CD4-positive, alpha-beta T cell (primary cell): ENCODE results near the gene NTRK1. TPM values are rescaled to one million over a fixed set of nuclear protein-coding genes. Genes with fewer than 3 reads are reported as not detected.

Experiments used
- ATAC-seq: fragments of 200-7000 bp; cut with Tn5 transposase; one replicate; pipeline ENCODE4 v1.10.0; 2022; ENCODE audit warnings: mild to moderate bottlenecking; ENCODE audit not compliant: poor library complexity
- CTCF ChIA-PET: fragments of 350-600 bp; sonication (Branson Sonifier 250); formaldehyde crosslinking; loops from one replicate; lab custom pipeline; 2021; ENCODE audit warnings: antibody characterized with exemption, inconsistent platforms; lab: Charles Lee
- POLR2A ChIA-PET: fragments of 350-600 bp; sonication (Branson Sonifier 250); formaldehyde crosslinking; loops from one replicate; lab custom pipeline; 2021; ENCODE audit warnings: antibody characterized with exemption, inconsistent platforms; lab: Charles Lee
- DNase-seq, 14 experiments: peaks; one replicate each; pipeline ENCODE4 v3.0.0-alpha.2; 2013 to 2020; ENCODE audit warnings: mixed read lengths in 2 of 14
- H3K27ac ChIP-seq, 2 donors: one replicate each; pipeline versions ENCODE4 v1.5.1 to v1.7.0; 2013; ENCODE audit warnings: low read length in 2 of 2, low read depth in 1 of 2, mild to moderate bottlenecking in 1 of 2
- H3K27me3 ChIP-seq, 2 experiments: 1 replicate in 1 of 2; 2 replicates in 1 of 2; pipeline versions ENCODE4 v1.6.1 to v1.7.0; 2013; ENCODE audit warnings: low read length in 2 of 2, control low read depth in 1 of 2, mild to moderate bottlenecking in 1 of 2, moderate library complexity in 1 of 2; ENCODE audit not compliant: insufficient read depth in 2 of 2, control insufficient read depth in 1 of 2
- H3K36me3 ChIP-seq: one replicate; pipeline ENCODE4 v1.6.1; 2013; ENCODE audit warnings: low read length, control low read depth; ENCODE audit not compliant: insufficient read depth
- H3K4me1 ChIP-seq: one replicate; pipeline ENCODE4 v1.6.1; 2013; ENCODE audit warnings: low read length, control low read depth; ENCODE audit not compliant: insufficient read depth
- H3K4me3 ChIP-seq: one replicate; pipeline ENCODE4 v1.5.1; 2013; ENCODE audit warnings: mild to moderate bottlenecking, low read length, moderate library complexity
- H3K9me3 ChIP-seq, 2 experiments: 1 replicate in 1 of 2; 2 replicates in 1 of 2; pipeline versions ENCODE4 v1.6.1 to v1.7.0; 2013; ENCODE audit warnings: low read length in 2 of 2, mild to moderate bottlenecking in 2 of 2, control low read depth in 1 of 2, moderate library complexity in 1 of 2; ENCODE audit not compliant: control insufficient read depth in 1 of 2, insufficient read depth in 1 of 2
- H3K27ac Mint-ChIP-seq: one replicate; pipeline ENCODE4 v1.8.0; 2020; ENCODE audit warnings: mixed read lengths
- H3K27me3 Mint-ChIP-seq: one replicate; pipeline ENCODE4 v1.8.0; 2021; ENCODE audit warnings: mixed read lengths
- H3K36me3 Mint-ChIP-seq: one replicate; pipeline ENCODE4 v1.8.0; 2021; ENCODE audit warnings: low read depth, mixed read lengths
- H3K4me1 Mint-ChIP-seq: one replicate; pipeline ENCODE4 v1.8.0; 2021; ENCODE audit warnings: low read depth, mixed read lengths
- H3K4me3 Mint-ChIP-seq: one replicate; pipeline ENCODE4 v1.8.0; 2020; ENCODE audit warnings: mild to moderate bottlenecking, mixed read lengths
- H3K9me3 Mint-ChIP-seq: one replicate; pipeline ENCODE4 v1.8.0; 2020; ENCODE audit warnings: mixed read lengths
- CTCF ChIP-seq: fragments of 200-600 bp; IDR thresholded peaks from one replicate; pipeline ENCODE4 v1.8.0; 2022; ENCODE audit warnings: antibody characterized with exemption, mild to moderate bottlenecking
- intact Hi-C, 2 experiments: fragments of 100-400 bp; cut with DNase I in 1 of 2; cut with micrococcal nuclease in 1 of 2; formaldehyde crosslinking; loops; one replicate each; pipeline versions ENCODE4 v1.15.1 to v1.9.0; 2023 to 2025; cut with DNase I, micrococcal nuclease
- total RNA-seq, 174 experiments: library from RNA in 2 of 174; stranded (reverse) in 2 of 174; gene quantifications; one replicate each; pipeline ENCODE4 v1.2.3 and lab custom pipeline; 2021 to 2026

NTRK1 gene
- total RNA-seq, 2 experiments from 2014 or later = 0.42 to 0.52 TPM

GRCh38 chr1:156816561-156817328 is 43.9 kb upstream of the NTRK1 start, which contains the start of gene SH2D2A:
TSS of gene SH2D2A (minus strand) at chr1:156816848. CDS start at chr1:156816708, 140 bp downstream.
- H3K9me3 Mint-ChIP-seq = no peaks in the 10 kb centered on the region
- H3K27me3 ChIP-seq = no peaks in the 10 kb centered on the region
- H3K4me3 ChIP-seq = peak within 1 kb of the TSS; percentile 73
- H3K27ac ChIP-seq = peak within 1 kb of the TSS; percentile 97 to 99
- H3K27me3 Mint-ChIP-seq = peaks cover 6% of the 10 kb centered on the region
- H3K27ac Mint-ChIP-seq = peak within 1 kb of the TSS; percentile 98
- no peaks in the 10 kb centered on the region for H3K9me3 ChIP-seq
- POLR2A ChIA-PET = interaction anchor here (0.7 to 2.2 kb wide), 8 partner anchors 15 to 91 kb away, joined by 3 to 16 read pairs (median 4); partner anchors contain the start of genes METTL25B, NTRK1 and PRCC
- CTCF ChIA-PET = interaction anchor here (1.0 to 2.1 kb wide), 3 partner anchors 15 to 43 kb away, joined by 4 to 11 read pairs (median 8); no protein-coding TSS in a partner anchor
- no peak for TF ChIP-seq CTCF
- intact Hi-C loops = loop anchor here in 1 of 2 experiments (2.0 to 10.0 kb wide), 2 partner anchors 44 to 318 kb away; partner anchors contain the start of genes ETV3 and NTRK1
- H3K36me3 ChIP-seq = peaks cover 23% of the 10 kb centered on the region
- DNase-seq (peak; percentile 84 to 100 (median 92)), ATAC-seq (peak; percentile 84)
- peak within 1 kb of the TSS; percentile 83 for H3K4me3 Mint-ChIP-seq
- H3K4me1 Mint-ChIP-seq = peaks cover 48% of the 10 kb centered on the region
- H3K4me1 ChIP-seq = peaks cover 63% of the 10 kb centered on the region
- H3K36me3 Mint-ChIP-seq = peaks cover 21% of the 10 kb centered on the region

- Mint-ChIP-seq H3K27ac (no peak overlapping the region), H3K27me3 (peaks cover 3% of the 10 kb centered on the region), H3K4me3 (no peak overlapping the region), H3K36me3 (peaks cover 3% of the 10 kb centered on the region), H3K4me1 (peaks cover 4% of the 10 kb centered on the region), H3K9me3 (no peaks in the 10 kb centered on the region)
- H3K4me1 ChIP-seq = peaks cover 12% of the 10 kb centered on the region
- H3K27ac ChIP-seq = no peak overlapping the region
- POLR2A ChIA-PET = interaction anchor here (0.6 to 0.7 kb wide), 2 partner anchors 54 to 115 kb away, joined by 3 read pairs; partner anchors contain the start of gene PRCC
- no peak for TF ChIP-seq CTCF
- CTCF ChIA-PET = interaction anchor here (0.9 to 2.4 kb wide), 2 partner anchors 38 to 436 kb away, joined by 3 to 5 read pairs; partner anchors contain the start of gene NTRK1
- H3K36me3 ChIP-seq = no peaks in the 10 kb centered on the region
- no peaks in the 10 kb centered on the region for H3K27me3 ChIP-seq
- intact Hi-C loops = no loop called here
- no peak for DNase-seq
- H3K4me3 ChIP-seq = no peak overlapping the region
- ATAC-seq = peak; percentile 18
- H3K9me3 ChIP-seq = no peaks in the 10 kb centered on the region
These were observed 38.9 kb upstream of the NTRK1 start for GRCh38 chr1:156821801-156822200.

- no peak for TF ChIP-seq CTCF
- Mint-ChIP-seq H3K4me1 (no peaks in the 10 kb centered on the region), H3K9me3 (no peaks in the 10 kb centered on the region), H3K36me3 (no peaks in the 10 kb centered on the region), H3K4me3 (no peak overlapping the region), H3K27me3 (no peaks in the 10 kb centered on the region), H3K27ac (no peak overlapping the region)
- intact Hi-C loops = no loop called here
- H3K36me3 ChIP-seq = no peaks in the 10 kb centered on the region
- H3K9me3 ChIP-seq = no peaks in the 10 kb centered on the region
- no peak overlapping the region for H3K4me3 ChIP-seq
- no peak overlapping the region for H3K27ac ChIP-seq
- CTCF ChIA-PET = interaction anchor here (0.6 to 2.4 kb wide), 3 partner anchors 9 to 38 kb away, joined by 3 to 5 read pairs (median 3); partner anchors contain the start of gene NTRK1
- ATAC-seq (no peak), DNase-seq (no peak)
- no peaks in the 10 kb centered on the region for H3K27me3 ChIP-seq
- peaks cover 3% of the 10 kb centered on the region for H3K4me1 ChIP-seq
- POLR2A ChIA-PET = interaction anchor here (0.6 kb wide), 2 partner anchors 94 to 116 kb away, joined by 3 read pairs; no protein-coding TSS in a partner anchor
These were observed 38.0 kb upstream of the NTRK1 start for GRCh38 chr1:156822680-156823079.
